Psoas muscle (tissue), 8 donors: Measurements from ENCODE around the gene CENPU. TPM values are rescaled to one million over a fixed set of nuclear protein-coding genes. Genes with fewer than 3 reads are reported as not detected.
A peak's percentile ranks its signal among the peaks of the same experiment; 100 is the strongest.
"Not testable (repeated sequence)": the region's sequence is repeated elsewhere in the genome, so short reads cannot be mapped to it uniquely, and the experiment has no call there.

Experiments used
- ATAC-seq, 4 donors: fragments of 200-7000 bp; cut with Tn5 transposase; one replicate each; pipeline ENCODE4 v1.9.1; 2020; ENCODE audit warnings: moderate library complexity in 3 of 4, mild to moderate bottlenecking in 2 of 4
- DNase-seq, 2 donors: peaks; one replicate each; pipeline ENCODE4 v3.0.0-alpha.2; 2020
- H3K27ac ChIP-seq: fragments of 200-600 bp; one replicate; pipeline ENCODE4 v1.8.0; 2022
- H3K27me3 ChIP-seq, 3 donors: fragments of 200-600 bp in 1 of 3; one replicate each; pipeline versions ENCODE4 v1.6.1 to v1.8.0; 2013 to 2022; ENCODE audit warnings: low read length in 2 of 3, mild to moderate bottlenecking in 2 of 3, moderate library complexity in 1 of 3; ENCODE audit not compliant: insufficient read depth in 3 of 3
- H3K36me3 ChIP-seq, 2 donors: fragments of 200-600 bp in 1 of 2; one replicate each; pipeline versions ENCODE4 v1.6.1 to v1.8.0; 2013 to 2022; ENCODE audit warnings: low read depth in 1 of 2, mild to moderate bottlenecking in 1 of 2, moderate library complexity in 1 of 2; ENCODE audit not compliant: insufficient read depth in 1 of 2
- H3K4me1 ChIP-seq: fragments of 200-600 bp; one replicate; pipeline ENCODE4 v1.8.0; 2022
- H3K4me3 ChIP-seq: fragments of 200-600 bp; one replicate; pipeline ENCODE4 v1.8.0; 2022; ENCODE audit warnings: mild to moderate bottlenecking
- H3K9me3 ChIP-seq: fragments of 200-600 bp; one replicate; pipeline ENCODE4 v1.8.0; 2022
- CTCF ChIP-seq: fragments of 200-600 bp; IDR thresholded peaks from one replicate; pipeline ENCODE4 v1.8.0; 2022; ENCODE audit warnings: antibody characterized with exemption
- WGBS, 3 donors: extraction: QIAGEN DNeasy Blood & Tissue Kit; methylation state at CpG; one replicate each; pipeline versions ENCODE4 v1.1.6 to v1.1.7; 2013; 5-methylcytosine and 5-hydroxymethylcytosine counted together
- intact Hi-C, 2 donors: fragments of 100-400 bp; cut with DNase I; formaldehyde crosslinking; loops; one replicate each; pipeline versions ENCODE4 v1.11.0 to v1.14.2; 2022
- polyA plus RNA-seq, 3 donors: library from polyadenylated mRNA; stranded (reverse); fragments of 200-250 nt; gene quantifications; one replicate each; pipeline ENCODE4 v1.2.3, GENCODE V29; 2013
- total RNA-seq, 4 donors: library from RNA; stranded (reverse); fragmentation: NEBNext Ultra II Directional in 2 of 4; extraction: Animal tissue kit (Norgen Biotek cat#: 25700) in 2 of 4; gene quantifications; one replicate each; pipeline versions ENCODE4 v1.2.1 to v1.2.4, GENCODE V29; 2021 to 2023
- donor health status: healthy with polysubstance abuse.
- donor health status: DM: no; HTN: no; CAD: no; lungs with moderate emphysema.
- donor health status: Bipolar disorder and iron deficiency.
- donor health status: healthy.
- donor health status: DM: yes; HTN: yes; CAD: no.
- donor health status: DM: no; HTN: no; CAD: no.
- donor health status: DM: no; HTN: no; CAD: no.
- donor health status: DM: yes; HTN: yes; CAD: no.

CENPU gene
- total and polyA plus RNA-seq, 7 donors = 0.63 to 2.0 (median 1.1) TPM

GRCh38 chr4:184745831-184746795 lies 12.2 kb upstream of the CENPU start:
- intact Hi-C loops = loop anchor here (2.0 to 10.0 kb wide), 5 partner anchors 71 to 349 kb away; no protein-coding TSS in a partner anchor
- Histone ChIP-seq H3K9me3 (no peaks in the 10 kb centered on the region), H3K4me3 (peak overlapping the region; percentile 31), H3K27me3 (no peaks in the 10 kb centered on the region), H3K27ac (peak overlapping the region; percentile 75), H3K36me3 (no peaks in the 10 kb centered on the region), H3K4me1 (peaks cover 37% of the 10 kb centered on the region)
- TF ChIP-seq CTCF = peak; percentile 81
- DNase-seq (peak; percentile 65 to 78), ATAC-seq (peak; percentile 44 to 73 (median 56))
- 3 to 10% (median 3%) methylated on average over 10 of the region's 10 CpGs for WGBS, 3 donors

GRCh38 chr4:184744236-184744635 lies 10.3 kb upstream of the CENPU start:
- Histone ChIP-seq H3K27ac (no peak overlapping the region), H3K27me3 (no peaks in the 10 kb centered on the region), H3K4me3 (no peak overlapping the region), H3K4me1 (peaks cover 37% of the 10 kb centered on the region), H3K36me3 (no peaks in the 10 kb centered on the region), H3K9me3 (no peaks in the 10 kb centered on the region)
- no peak for DNase-seq
- WGBS, 3 donors = 91 to 97% (median 93%) methylated on average over 10 of the region's 10 CpGs
- no peak for ATAC-seq
- intact Hi-C loops = loop anchor here in 1 of 2 donors (10.0 kb wide), 1 partner anchor 351 kb away; no protein-coding TSS in a partner anchor
- no peak for TF ChIP-seq CTCF

DNA sequence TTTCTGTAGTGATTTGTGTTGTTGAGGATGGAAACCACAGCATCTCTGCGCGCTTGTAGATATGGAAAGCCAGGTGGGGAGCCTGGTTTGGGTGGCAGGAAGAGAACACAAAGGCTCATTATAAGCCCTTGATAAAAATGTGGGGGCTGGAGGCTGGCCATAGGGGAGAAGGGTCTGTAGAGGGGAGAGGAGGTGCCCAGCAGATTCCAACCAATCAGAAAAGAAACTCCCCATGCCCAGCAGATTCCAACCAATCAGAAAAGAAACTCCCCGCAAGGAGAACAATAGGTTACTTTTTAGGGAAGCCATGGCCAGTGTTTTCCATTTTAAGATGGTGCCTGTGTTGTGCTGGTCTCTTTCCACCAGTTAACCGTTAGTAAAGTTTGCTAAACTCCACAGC lies 9.8 kb upstream of the CENPU start:
- no peak for ATAC-seq
- intact Hi-C loops = loop anchor here in 1 of 2 donors (10.0 kb wide), 1 partner anchor 351 kb away; no protein-coding TSS in a partner anchor
- no peak overlapping the region for H3K4me3 ChIP-seq
- H3K4me1 ChIP-seq = peaks cover 33% of the 10 kb centered on the region
- H3K9me3 ChIP-seq = no peaks in the 10 kb centered on the region
- no peaks in the 10 kb centered on the region for H3K36me3 ChIP-seq
- no peaks in the 10 kb centered on the region for H3K27me3 ChIP-seq
- 92 to 97% (median 95%) methylated on average over 4 of the region's 4 CpGs for WGBS, 3 donors
- no peak for DNase-seq
- H3K27ac ChIP-seq = no peak overlapping the region
- TF ChIP-seq CTCF = no peak

- not testable (repeated sequence) for H3K27ac ChIP-seq, H3K9me3 ChIP-seq, ATAC-seq, H3K4me3 ChIP-seq, H3K27me3 ChIP-seq, DNase-seq, H3K36me3 ChIP-seq
- intact Hi-C loops = loop anchor here in 1 of 2 donors (10.0 kb wide), 1 partner anchor 353 kb away; no protein-coding TSS in a partner anchor
- peaks cover 13% of the 10 kb centered on the region for H3K4me1 ChIP-seq
- WGBS, 3 donors = 69 to 87% (median 81%) methylated on average over 1 of the region's 1 CpG
These were observed 7.8 kb upstream of the CENPU start for GRCh38 chr4:184741651-184742050.

- ATAC-seq (no peak), DNase-seq (no peak)
- Histone ChIP-seq H3K4me1 (peaks cover 7% of the 10 kb centered on the region), H3K36me3 (no peaks in the 10 kb centered on the region), H3K27ac (no peak overlapping the region), H3K9me3 (no peaks in the 10 kb centered on the region), H3K27me3 (no peaks in the 10 kb centered on the region), H3K4me3 (no peak overlapping the region)
- 95 to 98% (median 96%) methylated on average over 20 of the region's 20 CpGs for WGBS, 3 donors
- intact Hi-C loops = loop anchor here in 1 of 2 donors (10.0 kb wide), 1 partner anchor 354 kb away; no protein-coding TSS in a partner anchor
- TF ChIP-seq CTCF = no peak
These were observed 7.1 kb upstream of the CENPU start for GRCh38 chr4:184740980-184741391.

- WGBS, 3 donors = 70 to 89% (median 72%) methylated on average over 1 of the region's 1 CpG
- H3K27ac ChIP-seq, H3K9me3 ChIP-seq, H3K4me1 ChIP-seq, ATAC-seq, H3K4me3 ChIP-seq, H3K36me3 ChIP-seq, H3K27me3 ChIP-seq, DNase-seq: not testable (repeated sequence)
- intact Hi-C loops = loop anchor here in 1 of 2 donors (10.0 kb wide), 1 partner anchor 475 kb away; no protein-coding TSS in a partner anchor
These were observed 5.7 kb upstream of the CENPU start for GRCh38 chr4:184739575-184739974.
